Measurements from ENCODE around the gene GALNT7. TPM values are rescaled to one million over a fixed set of nuclear protein-coding genes. Genes with fewer than 3 reads are reported as not detected.

The GALNT7 gene
- total RNA-seq, 1 donor from 2014 or later = 36.2 TPM

DNA sequence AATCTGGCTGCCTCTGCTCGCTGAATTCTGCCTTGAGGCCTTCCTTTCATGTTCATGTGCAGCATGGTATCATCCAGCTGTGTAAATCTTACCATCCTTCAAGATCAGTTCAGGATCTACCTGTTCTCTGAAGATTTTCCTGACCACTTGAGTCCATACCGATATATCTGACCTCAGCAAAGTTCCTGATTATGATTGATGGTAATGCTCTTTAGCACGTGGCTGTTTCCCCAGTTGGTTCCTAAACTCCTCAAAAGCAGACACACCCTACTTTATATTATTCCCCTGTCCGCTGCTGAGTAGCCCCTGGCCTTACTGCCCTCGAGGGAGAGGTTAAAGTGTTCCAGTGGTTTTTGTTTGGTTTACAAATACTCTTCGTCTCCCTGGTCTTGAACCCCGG lies 20.0 kb downstream of the GALNT7 start:
- H3K4me3 Mint-ChIP-seq = no peak overlapping the region
- no peaks in the 10 kb centered on the region for H3K27me3 Mint-ChIP-seq (ENCODE audit: low read depth)
- TF ChIP-seq, protein P1, sequence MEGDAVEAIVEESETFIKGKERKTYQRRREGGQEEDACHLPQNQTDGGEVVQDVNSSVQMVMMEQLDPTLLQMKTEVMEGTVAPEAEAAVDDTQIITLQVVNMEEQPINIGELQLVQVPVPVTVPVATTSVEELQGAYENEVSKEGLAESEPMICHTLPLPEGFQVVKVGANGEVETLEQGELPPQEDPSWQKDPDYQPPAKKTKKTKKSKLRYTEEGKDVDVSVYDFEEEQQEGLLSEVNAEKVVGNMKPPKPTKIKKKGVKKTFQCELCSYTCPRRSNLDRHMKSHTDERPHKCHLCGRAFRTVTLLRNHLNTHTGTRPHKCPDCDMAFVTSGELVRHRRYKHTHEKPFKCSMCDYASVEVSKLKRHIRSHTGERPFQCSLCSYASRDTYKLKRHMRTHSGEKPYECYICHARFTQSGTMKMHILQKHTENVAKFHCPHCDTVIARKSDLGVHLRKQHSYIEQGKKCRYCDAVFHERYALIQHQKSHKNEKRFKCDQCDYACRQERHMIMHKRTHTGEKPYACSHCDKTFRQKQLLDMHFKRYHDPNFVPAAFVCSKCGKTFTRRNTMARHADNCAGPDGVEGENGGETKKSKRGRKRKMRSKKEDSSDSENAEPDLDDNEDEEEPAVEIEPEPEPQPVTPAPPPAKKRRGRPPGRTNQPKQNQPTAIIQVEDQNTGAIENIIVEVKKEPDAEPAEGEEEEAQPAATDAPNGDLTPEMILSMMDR (conservative IDR thresholded peaks at IDR 0.05) = no peak
- peaks cover 3% of the 10 kb centered on the region for H3K36me3 Mint-ChIP-seq (ENCODE audit: low read depth)
- H3K4me1 Mint-ChIP-seq = peaks cover 17% of the 10 kb centered on the region
- no peak for DNase-seq (ENCODE audit: low read depth, low spot score)
- no peaks in the 10 kb centered on the region for H3K9me3 Mint-ChIP-seq
- H3K27ac Mint-ChIP-seq (ENCODE audit: unreplicated experiment) = no peak overlapping the region

DNA sequence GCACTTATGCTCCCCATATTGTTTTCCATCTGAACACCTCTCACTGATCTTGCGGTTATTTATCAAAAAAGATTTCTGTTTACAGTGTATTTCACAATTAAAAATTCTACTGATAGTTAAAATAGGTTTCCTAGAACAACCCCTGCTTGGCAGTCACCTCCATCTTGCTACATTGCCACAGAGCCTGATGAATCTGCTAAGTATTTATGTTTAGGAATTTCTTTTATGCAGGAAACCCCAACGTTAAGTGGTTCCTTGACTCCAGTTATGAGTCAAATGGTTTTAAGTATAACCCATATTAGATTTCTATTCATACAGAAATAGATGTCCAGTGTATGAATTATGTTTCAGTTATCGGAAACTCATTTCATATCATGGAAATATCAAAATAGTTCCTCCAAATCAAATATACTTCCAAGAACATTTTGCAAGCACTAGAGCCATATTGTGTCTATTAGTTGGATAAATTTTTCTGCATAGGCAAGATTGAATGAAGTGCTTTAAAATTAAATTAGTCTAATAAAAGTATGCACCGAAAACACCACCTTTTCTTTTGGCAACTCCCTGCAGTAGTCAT lies 20.6 kb downstream of the GALNT7 start:
- peaks cover 17% of the 10 kb centered on the region for H3K4me1 Mint-ChIP-seq
- peaks cover 3% of the 10 kb centered on the region for H3K36me3 Mint-ChIP-seq (ENCODE audit: low read depth)
- no peak overlapping the region for H3K27ac Mint-ChIP-seq (ENCODE audit: unreplicated experiment)
- H3K27me3 Mint-ChIP-seq (ENCODE audit: low read depth) = no peaks in the 10 kb centered on the region
- no peak for DNase-seq (ENCODE audit: low read depth, low spot score)
- TF ChIP-seq, protein P1 (conservative IDR thresholded peaks at IDR 0.05) = no peak
- no peak overlapping the region for H3K4me3 Mint-ChIP-seq
- H3K9me3 Mint-ChIP-seq = no peaks in the 10 kb centered on the region

DNA sequence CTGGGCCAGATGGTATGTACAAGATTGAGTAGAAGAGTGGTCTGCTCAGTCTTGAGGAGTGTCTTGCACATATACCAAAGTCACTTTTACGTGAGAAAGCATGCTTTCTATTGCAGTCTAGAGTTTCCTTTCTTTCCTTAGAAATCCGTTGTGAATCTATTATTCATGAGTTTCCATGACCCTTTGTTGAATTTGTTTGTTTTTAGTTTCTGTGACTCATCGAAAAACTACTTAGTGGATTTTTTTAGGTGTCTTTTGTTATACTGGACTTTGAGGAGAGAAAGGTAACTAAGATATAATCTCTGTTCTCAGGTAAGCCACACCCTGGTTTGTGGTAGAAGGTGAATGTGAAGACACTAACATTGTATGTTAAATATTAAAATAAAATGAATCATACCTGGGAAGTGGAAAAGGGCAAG lies 23.0 kb downstream of the GALNT7 start:
- TF ChIP-seq, protein P1 (conservative IDR thresholded peaks at IDR 0.05) = no peak
- Mint-ChIP-seq H3K4me3 (no peak overlapping the region), H3K9me3 (no peaks in the 10 kb centered on the region), H3K27me3 (ENCODE audit: low read depth) (no peaks in the 10 kb centered on the region), H3K36me3 (ENCODE audit: low read depth) (peaks cover 3% of the 10 kb centered on the region), H3K4me1 (peaks cover 17% of the 10 kb centered on the region), H3K27ac (ENCODE audit: unreplicated experiment) (peak overlapping the region; percentile 25)
- DNase-seq (ENCODE audit: low read depth, low spot score) = no peak

DNA sequence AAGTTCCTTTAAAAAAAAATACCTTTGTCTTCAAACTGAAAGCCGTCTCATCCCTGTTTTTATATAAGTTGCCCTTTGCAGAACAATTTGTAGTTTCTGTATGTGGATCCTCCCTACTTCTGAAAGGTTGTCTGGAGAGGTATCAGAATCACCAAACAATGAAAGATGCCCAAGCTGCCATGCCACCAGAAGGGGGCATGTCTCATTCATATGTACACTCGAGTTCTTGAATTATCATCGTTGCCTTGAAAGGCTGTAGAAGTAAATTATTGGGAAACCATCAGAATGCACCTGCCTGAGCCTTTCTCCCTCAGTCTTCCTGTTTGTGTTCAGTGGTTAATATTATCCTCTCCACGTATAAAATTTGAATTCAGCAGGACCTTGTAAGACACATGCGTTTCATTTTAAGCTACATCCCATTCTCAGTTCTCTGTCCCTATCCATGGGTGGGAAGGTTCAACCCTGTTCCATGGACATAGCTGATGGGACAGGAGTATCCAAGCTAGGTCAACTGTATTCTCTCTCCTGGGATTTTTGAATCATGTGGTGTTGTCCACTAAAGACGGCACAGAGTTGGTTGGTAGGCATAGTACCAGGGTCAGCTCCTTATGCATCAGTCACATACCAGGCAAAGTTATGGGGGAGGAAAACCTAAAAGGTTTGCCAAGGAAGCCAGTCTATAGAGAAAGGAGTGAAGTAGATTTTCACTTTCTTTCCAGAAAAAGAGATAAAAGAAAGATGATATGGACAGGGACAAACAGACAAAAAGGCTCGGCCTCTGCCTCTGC lies 24.0 kb downstream of the GALNT7 start:
- H3K4me3 Mint-ChIP-seq = no peak overlapping the region
- peaks cover 17% of the 10 kb centered on the region for H3K4me1 Mint-ChIP-seq
- no peak overlapping the region for H3K27ac Mint-ChIP-seq (ENCODE audit: unreplicated experiment)
- no peaks in the 10 kb centered on the region for H3K27me3 Mint-ChIP-seq (ENCODE audit: low read depth)
- no peak for DNase-seq (ENCODE audit: low read depth, low spot score)
- TF ChIP-seq, protein P1 (conservative IDR thresholded peaks at IDR 0.05) = no peak
- H3K9me3 Mint-ChIP-seq = no peaks in the 10 kb centered on the region
- peaks cover 3% of the 10 kb centered on the region for H3K36me3 Mint-ChIP-seq (ENCODE audit: low read depth)

DNA sequence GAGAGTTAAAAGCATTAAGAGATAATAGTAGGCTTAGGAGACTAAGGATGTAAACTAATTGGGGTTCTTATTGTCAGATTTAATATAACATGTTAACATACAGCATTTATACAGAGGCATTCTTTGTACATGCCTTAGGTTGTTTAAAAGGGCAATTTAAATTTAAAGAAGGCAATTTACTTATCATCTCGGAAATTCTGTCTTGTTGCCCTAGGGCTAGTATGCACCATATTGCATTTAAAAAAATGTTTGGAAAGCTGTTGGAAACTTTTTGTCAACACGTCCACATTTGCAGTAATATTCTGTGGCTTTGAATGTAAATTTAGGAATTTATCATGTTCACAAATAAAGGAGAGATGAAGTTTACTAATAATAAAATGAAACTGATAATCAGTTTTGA lies 25.5 kb downstream of the GALNT7 start:
- H3K27ac Mint-ChIP-seq (ENCODE audit: unreplicated experiment) = no peak overlapping the region
- no peak for DNase-seq (ENCODE audit: low read depth, low spot score)
- no peaks in the 10 kb centered on the region for H3K36me3 Mint-ChIP-seq (ENCODE audit: low read depth)
- no peak overlapping the region for H3K4me3 Mint-ChIP-seq
- no peaks in the 10 kb centered on the region for H3K27me3 Mint-ChIP-seq (ENCODE audit: low read depth)
- TF ChIP-seq, protein P1 (conservative IDR thresholded peaks at IDR 0.05) = no peak
- H3K4me1 Mint-ChIP-seq = peaks cover 17% of the 10 kb centered on the region
- H3K9me3 Mint-ChIP-seq = no peaks in the 10 kb centered on the region
